ENCODE results near the gene PAM.
"Not testable (repeated sequence)": the region's sequence is repeated elsewhere in the genome, so short reads cannot be mapped to it uniquely, and the experiment has no call there.

PAM gene

GRCh38 chr5:103010168-103010567 lies 255.1 kb downstream of the PAM start:
- no peak for DNase-seq

DNA sequence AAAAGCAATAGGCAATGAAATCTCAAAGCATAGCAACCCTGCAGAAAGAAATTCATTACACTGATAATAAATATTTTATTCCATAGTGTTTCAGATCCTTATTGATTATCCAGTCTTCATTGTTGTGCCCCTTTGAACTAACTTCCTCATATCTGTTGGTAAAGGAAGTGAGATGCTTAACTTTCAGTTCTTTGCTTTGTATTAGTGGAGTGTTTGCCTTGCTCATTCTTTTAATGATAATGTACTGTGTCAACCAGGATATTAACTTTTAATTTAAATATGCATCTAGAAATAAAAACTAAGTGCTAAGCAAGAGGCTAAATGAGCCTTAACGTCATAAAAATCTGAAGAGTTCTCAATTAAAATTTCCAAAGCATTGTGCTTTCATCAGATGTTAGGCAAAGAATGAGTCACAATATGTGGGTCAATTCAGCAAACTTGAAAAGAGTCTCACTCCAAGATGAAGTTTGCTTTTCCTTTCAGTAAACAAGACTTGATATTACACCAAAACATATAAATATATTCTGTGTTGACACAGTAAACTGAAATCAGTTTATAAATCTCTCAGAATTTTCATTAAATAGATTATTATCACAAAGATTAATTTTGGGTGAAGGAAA lies 258.9 kb downstream of the PAM start:
- peak; percentile 9 for DNase-seq

- no peak for DNase-seq
Measured at GRCh38 chr5:103014983-103015382, 259.9 kb downstream of the PAM start.

GRCh38 chr5:103016167-103016566 lies 261.1 kb downstream of the PAM start:
- DNase-seq = no peak

GRCh38 chr5:103019804-103020203 lies 264.7 kb downstream of the PAM start:
- DNase-seq = no peak

DNA sequence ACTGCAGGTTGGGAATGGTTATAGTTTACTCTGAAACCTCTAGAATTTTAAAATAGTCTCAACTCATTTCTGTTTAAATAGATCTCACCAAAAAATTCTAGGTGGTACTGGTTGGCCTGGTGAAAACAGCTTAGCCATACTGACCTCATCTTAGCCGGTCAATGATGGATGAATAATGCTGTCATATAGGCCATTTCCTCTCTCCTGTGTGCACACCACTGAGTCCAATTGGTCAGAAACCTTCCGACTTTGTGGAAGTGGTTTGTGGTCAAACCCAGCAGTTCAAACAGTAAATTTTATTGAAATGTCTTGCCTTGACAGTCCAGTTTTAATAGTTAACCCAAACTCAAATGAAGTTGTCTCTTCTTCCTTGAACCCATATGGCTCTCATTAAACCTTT lies 266.2 kb downstream of the PAM start:
- DNase-seq = no peak

- no peak for DNase-seq
Measured at GRCh38 chr5:103027267-103027666, 272.2 kb downstream of the PAM start.

- no peak for DNase-seq
Measured at GRCh38 chr5:103031607-103032006, 276.5 kb downstream of the PAM start.

DNA sequence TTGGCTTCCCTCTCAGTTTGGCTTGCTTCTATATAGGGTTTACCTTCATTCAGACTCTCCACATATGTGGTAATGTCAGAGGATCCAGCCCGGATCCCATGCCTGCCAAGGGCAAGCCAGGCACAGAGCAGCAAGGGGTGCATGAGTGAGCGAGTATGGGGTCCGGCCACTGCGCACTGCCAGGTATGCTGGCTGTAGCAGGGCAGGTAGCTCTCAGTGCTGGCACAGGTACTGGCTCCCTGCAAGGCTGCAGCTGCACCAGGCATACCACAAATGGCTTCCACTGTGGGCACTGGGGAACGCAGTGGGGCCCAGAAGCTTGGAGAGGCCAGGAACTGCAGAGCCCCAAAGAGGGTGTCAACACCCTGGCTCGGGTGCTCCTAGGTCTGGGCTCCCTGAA lies 278.6 kb downstream of the PAM start:
- no peak for DNase-seq

DNA sequence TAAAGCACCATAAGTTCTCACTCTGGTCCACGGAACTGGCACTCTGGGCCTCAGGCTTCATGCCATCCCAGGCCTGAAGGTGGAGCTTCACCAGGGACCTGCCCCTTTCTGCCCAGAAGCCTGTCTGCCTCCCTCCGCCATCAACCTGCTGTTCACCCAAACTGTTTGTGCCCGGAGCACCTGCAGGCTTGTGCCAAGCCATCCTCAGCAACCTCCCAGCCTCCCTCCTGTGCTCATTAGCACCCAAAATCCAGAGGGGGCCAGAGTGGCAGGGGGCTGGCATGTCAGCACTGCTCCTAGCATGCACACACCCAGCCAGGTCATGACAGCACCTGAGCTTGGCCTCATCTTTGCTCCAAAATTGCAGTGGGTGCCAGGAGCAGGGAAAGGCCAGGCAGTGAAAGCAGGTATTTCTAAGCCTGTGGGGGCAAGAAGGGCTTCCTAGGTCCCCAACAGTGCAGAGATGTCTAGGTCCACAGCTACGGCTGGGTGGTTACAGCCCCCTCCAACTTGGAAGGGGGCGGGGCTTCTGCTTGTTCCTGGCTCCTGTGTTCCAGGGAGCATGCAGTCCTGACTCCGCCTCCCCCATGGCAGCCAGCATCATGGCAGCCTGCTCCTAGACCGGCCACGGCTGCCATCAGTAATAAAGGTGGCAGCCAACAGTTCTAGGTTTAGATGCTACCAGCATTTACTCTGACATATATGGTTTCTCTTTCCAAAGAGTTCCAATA lies 279.7 kb downstream of the PAM start:
- no peak for DNase-seq

DNA sequence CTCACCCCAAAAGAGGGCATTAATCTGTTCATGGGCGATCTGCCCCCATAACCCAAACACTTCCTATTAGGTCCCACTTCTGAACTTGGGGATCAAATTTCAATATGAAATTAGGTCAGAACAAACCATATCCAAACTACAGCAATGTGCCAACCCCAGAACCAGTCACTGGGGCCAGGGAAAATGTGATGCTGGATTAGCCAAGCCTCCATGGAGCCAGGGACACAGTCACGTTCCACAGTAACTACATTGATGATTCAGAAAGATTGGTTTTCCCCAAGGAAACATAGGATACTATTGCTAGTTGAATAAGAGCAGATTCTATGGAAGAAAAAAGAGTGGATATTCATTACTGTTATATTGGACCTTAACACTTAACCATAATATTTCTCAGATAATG lies 280.6 kb downstream of the PAM start:
- no peak for DNase-seq

- no peak for DNase-seq
Measured at GRCh38 chr5:103036601-103037000, 281.5 kb downstream of the PAM start.

DNA sequence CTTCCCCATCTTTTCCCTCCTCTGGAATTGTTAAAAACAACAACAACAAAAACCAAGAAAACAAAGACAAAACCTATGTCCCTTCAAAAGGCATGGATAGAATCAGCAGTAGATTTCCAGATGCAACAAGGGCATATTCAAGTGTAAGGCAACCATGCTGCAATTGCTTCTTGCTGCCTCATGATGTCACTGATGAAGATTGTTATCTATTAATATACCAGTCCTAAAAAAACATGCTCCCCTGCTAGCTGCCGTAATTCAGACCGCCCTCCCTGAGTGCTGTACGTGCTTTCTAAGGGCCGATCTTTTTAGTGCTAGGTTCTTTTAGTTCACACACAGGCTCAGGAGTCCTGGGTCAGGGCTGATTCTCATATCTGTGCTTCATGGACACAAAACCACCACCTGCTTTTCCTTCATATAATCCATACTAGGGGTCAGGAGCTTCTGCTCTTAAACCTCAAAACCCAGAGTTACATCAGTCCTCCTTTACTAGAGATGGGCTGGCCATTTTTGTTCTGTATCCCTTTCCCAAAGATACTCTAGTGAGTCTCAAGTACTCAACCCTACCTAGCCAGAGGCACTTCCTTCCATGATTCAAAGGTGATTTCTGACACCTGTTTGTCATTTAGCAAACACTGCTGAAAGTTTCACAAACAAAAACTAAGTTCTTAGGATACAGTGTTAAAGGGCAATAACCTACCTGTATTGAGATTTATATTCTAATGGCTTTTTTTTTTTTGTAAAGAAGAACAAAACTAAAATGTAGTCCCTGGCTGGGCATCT lies 282.8 kb downstream of the PAM start:
- DNase-seq = no peak

DNA sequence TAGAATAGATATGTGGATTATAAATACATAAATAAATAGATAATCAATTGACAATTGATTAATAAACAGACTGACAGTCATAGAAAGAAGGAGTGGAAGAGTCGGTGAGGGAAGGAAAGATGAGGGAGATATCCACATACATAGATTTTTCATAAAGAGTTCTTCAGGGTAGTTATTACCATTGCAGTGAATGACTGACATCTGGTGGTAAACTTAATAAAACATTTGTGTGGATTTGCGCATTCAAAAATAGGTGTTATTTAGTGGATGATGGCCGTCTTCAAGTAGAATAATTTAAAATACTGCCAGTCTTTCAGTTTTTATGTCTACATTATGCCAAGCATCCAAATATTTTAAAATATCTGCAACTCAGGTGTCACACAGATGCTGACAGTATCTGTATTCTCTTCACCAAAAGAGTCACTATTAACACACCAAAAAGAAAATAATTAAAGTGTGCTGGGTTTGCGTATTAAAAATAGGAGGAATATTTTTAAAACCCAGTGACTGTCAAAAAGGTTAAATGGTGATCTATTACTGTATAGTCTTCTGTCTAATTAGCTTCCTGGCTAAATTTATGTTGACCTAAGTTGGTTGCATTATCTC lies 286.1 kb downstream of the PAM start:
- DNase-seq = no peak

DNA sequence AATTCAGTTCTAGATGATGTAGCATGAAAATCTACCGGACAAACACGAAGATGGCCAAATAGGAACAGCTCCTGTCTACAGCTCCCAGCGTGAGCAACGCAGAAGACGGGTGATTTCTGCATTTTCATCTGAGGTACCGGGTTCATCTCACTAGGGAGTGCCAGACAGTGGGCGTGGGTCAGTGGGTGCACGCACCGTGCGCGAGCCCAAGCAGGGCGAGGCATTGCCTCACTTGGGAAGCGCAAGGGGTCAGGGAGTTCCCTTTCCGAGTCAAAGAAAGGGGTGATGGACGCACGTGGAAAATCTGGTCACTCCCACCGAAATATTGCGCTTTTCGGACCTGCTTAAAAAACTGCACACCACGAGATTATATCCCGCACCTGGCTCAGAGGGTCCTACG lies 291.6 kb downstream of the PAM start:
- DNase-seq = not testable (repeated sequence)

DNA sequence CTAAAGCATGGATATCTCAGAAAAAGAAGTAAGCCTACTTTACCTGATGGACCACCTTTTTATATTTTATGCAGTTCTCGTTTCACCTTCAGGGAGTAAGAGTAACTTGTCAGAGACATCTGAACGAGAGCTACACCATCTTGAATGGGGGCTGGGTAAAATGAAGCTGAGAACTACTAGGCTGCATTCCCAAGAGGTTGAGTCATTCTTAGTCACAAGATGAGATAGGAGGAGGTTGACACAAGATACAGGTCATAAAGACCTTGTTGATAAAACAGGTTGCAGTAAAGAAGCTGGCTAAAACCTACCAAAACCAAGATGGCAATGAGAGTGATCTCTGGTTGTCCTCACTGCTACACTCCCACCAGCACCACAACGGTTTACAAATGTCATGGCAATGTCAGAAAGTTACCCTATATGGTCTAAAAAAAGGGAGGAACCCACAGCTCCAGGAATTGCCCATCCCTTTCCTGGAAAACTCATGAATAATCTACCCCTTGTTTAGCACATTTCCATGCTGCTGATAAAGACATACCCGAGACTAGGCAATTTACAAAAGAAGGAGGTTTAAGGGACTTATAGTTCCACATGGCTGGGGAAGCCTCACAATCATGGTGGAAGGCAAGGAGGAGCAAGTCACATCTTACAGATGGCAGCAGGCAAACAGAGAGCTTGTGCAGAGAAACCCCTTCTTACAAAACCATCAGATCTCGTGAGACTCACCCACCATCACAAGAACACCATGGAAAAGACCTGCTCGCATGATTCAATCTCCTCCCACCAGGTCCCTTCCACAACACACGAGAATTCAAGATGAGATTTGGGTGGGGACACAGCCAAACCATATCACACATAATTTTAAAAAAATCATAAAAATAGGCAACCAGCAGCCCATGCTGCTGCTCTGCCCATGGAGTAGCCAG lies 302.4 kb downstream of the PAM start:
- DNase-seq = no peak

DNA sequence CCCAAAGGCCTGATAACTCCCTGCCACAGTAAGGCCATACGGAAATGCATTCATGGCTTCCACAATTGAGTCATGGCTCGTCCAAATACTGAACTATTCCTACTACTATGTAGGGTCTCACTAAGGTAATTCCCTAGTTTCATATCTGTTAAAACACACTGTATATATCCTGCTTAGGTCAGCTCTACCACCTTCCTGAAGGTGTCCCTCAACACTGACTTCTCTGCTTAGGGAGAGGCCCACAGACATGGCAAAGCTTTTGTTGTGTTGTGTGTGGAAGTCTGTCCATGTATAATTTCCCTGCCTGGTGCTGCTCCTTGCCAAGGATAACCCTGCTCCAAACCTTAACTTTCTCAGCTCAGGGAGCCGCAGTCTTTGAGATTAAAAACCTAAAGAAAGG lies 304.4 kb downstream of the PAM start:
- DNase-seq = no peak

- DNase-seq = no peak
Measured at GRCh38 chr5:103060424-103060954, 305.4 kb downstream of the PAM start.

DNA sequence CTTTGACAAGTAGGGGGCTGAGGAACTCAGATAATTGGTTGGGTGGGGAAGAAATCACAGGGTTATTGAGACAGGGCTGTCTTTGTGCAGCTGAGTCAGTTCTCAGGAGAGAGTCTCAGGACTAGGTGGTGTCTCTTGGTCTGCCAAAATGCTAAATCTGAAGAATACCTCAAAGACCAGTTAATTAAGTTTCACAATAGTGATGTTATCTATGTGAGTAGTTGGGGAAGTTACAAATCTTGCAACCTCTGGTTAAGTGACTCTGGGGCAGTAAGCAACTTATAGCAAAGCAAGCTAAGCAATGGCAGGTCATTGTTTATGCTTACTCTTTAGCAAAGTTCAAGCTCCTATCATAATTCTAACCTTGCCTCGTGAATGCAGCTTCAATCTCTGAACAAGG lies 311.2 kb downstream of the PAM start:
- DNase-seq = no peak

DNA sequence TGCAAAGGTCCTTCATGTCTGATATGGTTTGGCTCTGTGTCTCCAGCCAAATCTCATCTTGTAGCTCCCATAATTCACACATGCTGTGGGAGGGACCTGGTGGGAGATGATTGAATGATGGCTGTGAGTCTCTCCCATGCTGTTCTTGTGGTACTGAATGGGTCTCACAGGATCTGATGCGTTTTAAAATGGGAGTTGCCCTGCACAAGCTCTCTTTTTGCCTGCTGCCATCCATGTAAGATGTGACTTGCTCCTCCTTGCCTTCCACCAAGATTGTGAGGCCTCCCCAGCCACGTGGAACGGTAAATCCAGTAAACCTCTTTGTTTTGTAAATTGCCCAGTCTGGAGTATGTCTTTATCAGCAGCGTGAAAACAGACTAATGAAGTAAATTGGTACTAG lies 318.4 kb downstream of the PAM start:
- DNase-seq = not testable (repeated sequence)

DNA sequence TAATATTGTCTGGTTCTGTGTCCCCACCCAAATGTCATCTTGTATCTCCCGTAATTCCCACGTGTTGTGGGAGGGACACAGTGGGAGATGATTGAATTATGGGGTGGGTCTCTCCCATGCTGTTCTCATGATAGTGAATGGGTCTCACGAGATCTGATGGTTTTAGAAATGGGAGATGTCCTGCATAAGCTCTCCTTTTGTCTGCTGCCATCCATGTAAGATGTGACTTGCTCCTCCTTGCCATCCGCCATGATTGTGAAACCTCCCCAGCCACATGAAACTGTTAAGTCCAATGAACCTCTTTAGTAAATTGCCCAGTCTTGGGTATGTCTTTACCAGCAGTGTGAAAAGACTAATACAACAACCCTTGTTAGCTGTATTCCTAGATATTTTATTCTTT lies 320.3 kb downstream of the PAM start:
- no peak for DNase-seq
